Cardiac fibroblast (primary cell): ENCODE results near the gene RECQL.

Experiments
- DNase-seq, 2 donors: peaks; one replicate each; pipeline versions ENCODE4 v3.0.0 to v3.0.0-alpha.2; 2010; ENCODE audit warnings: low read depth in 2 of 2
- H3K4me3 ChIP-seq, 2 donors: replicated peaks in 1 of 2; 1 replicate in 1 of 2; 2 replicates in 1 of 2; pipeline ENCODE4 v1.5.1; 2011; ENCODE audit warnings: low read depth in 2 of 2, low read length in 2 of 2, mild to moderate bottlenecking in 2 of 2, moderate library complexity in 1 of 2
- CTCF ChIP-seq: IDR thresholded peaks from one replicate; pipeline ENCODE4 v1.5.1; 2011; ENCODE audit warnings: low read depth, mild to moderate bottlenecking, low read length, inconsistent platforms

The RECQL gene

GRCh38 chr12:21526721-21527345 lies 25.4 kb upstream of the RECQL start:
- peak overlapping the region; percentile 66 to 67 for H3K4me3 ChIP-seq
- no peak for DNase-seq
- TF ChIP-seq CTCF = no peak

DNA sequence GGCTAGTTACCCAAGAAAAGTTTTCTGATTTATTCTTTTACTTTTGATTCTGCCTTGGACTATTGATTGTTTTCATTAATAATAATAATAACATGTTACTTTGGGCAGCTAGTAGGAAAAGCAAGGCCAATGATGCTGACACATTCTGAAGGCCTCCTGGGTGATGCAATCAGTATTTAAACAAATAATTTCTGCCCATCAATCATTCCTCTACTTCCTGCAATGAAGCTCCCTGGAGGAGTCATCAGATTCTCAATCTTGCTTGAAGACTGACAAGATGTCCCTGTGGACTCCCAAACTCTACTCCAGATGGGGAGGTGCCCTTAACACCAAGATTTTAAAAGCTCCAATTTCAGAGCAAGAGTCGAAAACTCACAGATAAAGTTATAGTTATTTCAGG lies 24.6 kb upstream of the RECQL start, which contains the start of gene SPX:
TSS of gene SPX (plus strand) at position 244 of the 400 bp plus-strand sequence. CDS start 177 bp downstream, outside the sequence.
- no peak for TF ChIP-seq CTCF
- DNase-seq = peak; percentile 5 to 42
- peak within 1 kb of the TSS; percentile 66 to 67 for H3K4me3 ChIP-seq

DNA sequence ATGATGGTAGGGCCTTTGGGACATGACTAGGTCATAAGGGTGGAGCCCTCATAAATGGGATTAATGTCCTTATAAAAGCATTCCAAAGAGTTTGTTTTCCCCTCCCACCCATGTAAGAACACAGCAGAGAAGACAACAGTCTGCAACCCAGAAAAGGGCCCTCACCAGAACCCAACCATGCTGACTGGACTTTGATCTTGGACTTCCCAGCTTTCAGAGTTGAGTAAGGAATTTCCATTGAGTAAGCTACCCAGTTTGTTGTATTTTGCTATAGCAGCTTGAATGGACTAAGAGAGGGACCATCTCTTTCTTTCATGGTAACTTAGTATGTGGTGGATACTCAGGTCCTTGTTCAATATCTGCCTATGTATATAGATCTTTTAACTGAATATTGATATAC lies 21.7 kb upstream of the RECQL start:
- H3K4me3 ChIP-seq = no peak overlapping the region
- DNase-seq = no peak
- TF ChIP-seq CTCF = no peak

DNA sequence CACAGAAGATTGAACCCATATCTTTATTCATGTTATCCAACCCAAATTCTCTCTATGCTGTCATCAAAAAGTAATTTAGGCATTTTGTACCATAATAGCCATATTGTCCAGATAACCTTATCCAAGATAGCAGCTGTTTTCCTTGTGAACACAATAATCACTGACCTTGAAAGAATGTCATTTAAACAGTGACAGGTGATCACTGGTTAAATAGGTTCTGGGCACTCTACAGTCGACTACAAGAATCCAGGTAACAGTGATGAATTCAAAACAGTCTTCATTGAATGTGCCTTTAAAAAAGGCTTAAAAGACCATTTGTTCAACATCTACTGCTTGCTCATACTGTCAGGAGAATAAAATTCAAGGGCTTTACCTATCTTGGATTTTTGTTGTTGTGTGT lies 20.1 kb upstream of the RECQL start:
- no peak overlapping the region for H3K4me3 ChIP-seq
- TF ChIP-seq CTCF = no peak
- DNase-seq = no peak

- H3K4me3 ChIP-seq = no peak overlapping the region
- no peak for DNase-seq
- TF ChIP-seq CTCF = no peak
These were observed 17.0 kb upstream of the RECQL start for GRCh38 chr12:21518451-21518850.

GRCh38 chr12:21516281-21516680 lies 14.8 kb upstream of the RECQL start:
- H3K4me3 ChIP-seq = no peak overlapping the region
- TF ChIP-seq CTCF = no peak
- DNase-seq = no peak

DNA sequence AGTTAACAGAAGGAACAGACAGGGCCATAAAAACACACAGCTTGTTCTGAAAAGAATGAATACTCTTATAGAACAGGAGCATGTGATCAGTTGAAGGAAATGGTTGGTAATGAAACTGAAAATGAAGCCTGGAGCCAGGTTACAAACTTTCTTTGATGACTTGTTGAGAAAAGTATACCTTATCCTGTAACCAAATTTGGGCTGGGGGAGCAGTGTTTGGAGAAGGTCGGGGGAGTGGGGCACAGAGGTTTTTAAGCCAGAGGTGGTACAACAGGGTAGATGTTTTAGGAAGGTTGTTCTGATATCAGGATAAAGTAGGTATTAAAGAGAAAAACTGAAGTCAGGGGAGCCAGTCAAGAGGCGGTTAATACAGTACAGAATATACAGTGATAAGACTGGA lies 8.3 kb upstream of the RECQL start:
- no peak for TF ChIP-seq CTCF
- no peak for DNase-seq
- H3K4me3 ChIP-seq = no peak overlapping the region
